Measurements from ENCODE around the gene FAM98B. TPM values are rescaled to one million over a fixed set of nuclear protein-coding genes. Genes with fewer than 3 reads are reported as not detected.

The FAM98B gene
- total RNA-seq, 3 donors from 2014 or later (not counting 1 experiment from before 2014, with no cell fraction given) = 27.5 to 34.0 (median 29.0) TPM

GRCh38 chr15:38470816-38471215 is 16.9 kb downstream of the FAM98B start:
- no peak overlapping the region for H3K4me3 Mint-ChIP-seq
- no CpG with 5 or more reads among the region's 1 CpG for WGBS (ENCODE audit: insufficient coverage)
- H3K36me3 Mint-ChIP-seq = no peaks in the 10 kb centered on the region
- DNase-seq = no peak
- H3K27ac ChIP-seq (ENCODE audit: low read length) = no peak overlapping the region
- H3K4me1 ChIP-seq (ENCODE audit: control insufficient read depth, insufficient read depth, low read length) = no peaks in the 10 kb centered on the region
- H3K4me3 ChIP-seq (ENCODE audit: low read length) = no peak overlapping the region
- no peaks in the 10 kb centered on the region for H3K9me3 Mint-ChIP-seq
- no peaks in the 10 kb centered on the region for H3K27me3 ChIP-seq (ENCODE audit: control insufficient read depth, insufficient read depth, low read length)
- no peaks in the 10 kb centered on the region for H3K27me3 Mint-ChIP-seq (ENCODE audit: low read depth in 2 of 2)
- H3K27ac Mint-ChIP-seq = no peak overlapping the region
- H3K4me1 Mint-ChIP-seq = peaks cover 5 to 7% of the 10 kb centered on the region in 2 donors
- TF ChIP-seq CTCF (IDR thresholded peaks at IDR 0.05) = no peak
- no peaks in the 10 kb centered on the region for H3K9me3 ChIP-seq (ENCODE audit: control insufficient read depth, insufficient read depth, low read length)
- H3K36me3 ChIP-seq (ENCODE audit: control insufficient read depth, insufficient read depth, low read length) = peaks cover 36% of the 10 kb centered on the region
- intact Hi-C loops (cut with micrococcal nuclease) = loop anchor here (10.0 kb wide), 3 partner anchors 54 to 1114 kb away; partner anchors contain the start of genes RASGRP1 and THBS1
- no peak for ATAC-seq

GRCh38 chr15:38471974-38472373 is 18.0 kb downstream of the FAM98B start:
- no peak for DNase-seq
- TF ChIP-seq CTCF (IDR thresholded peaks at IDR 0.05) = no peak
- intact Hi-C loops (cut with micrococcal nuclease) = loop anchor here (10.0 kb wide), 3 partner anchors 53 to 1113 kb away; partner anchors contain the start of genes RASGRP1 and THBS1
- Histone ChIP-seq H3K4me3 (ENCODE audit: low read length) (no peak overlapping the region), H3K36me3 (ENCODE audit: control insufficient read depth, insufficient read depth, low read length) (peaks cover 39% of the 10 kb centered on the region), H3K27me3 (ENCODE audit: control insufficient read depth, insufficient read depth, low read length) (no peaks in the 10 kb centered on the region), H3K9me3 (ENCODE audit: control insufficient read depth, insufficient read depth, low read length) (no peaks in the 10 kb centered on the region), H3K27ac (ENCODE audit: low read length) (no peak overlapping the region), H3K4me1 (ENCODE audit: control insufficient read depth, insufficient read depth, low read length) (no peaks in the 10 kb centered on the region)
- WGBS (ENCODE audit: insufficient coverage) = no CpG with 5 or more reads among the region's 2 CpGs
- Mint-ChIP-seq H3K4me3 (no peak overlapping the region), H3K27me3 (ENCODE audit: low read depth in 2 of 2) (no peaks in the 10 kb centered on the region), H3K4me1 (peaks cover 5 to 7% of the 10 kb centered on the region in 2 donors), H3K9me3 (no peaks in the 10 kb centered on the region), H3K27ac (no peak overlapping the region), H3K36me3 (no peaks in the 10 kb centered on the region)
- no peak for ATAC-seq

- Histone ChIP-seq H3K36me3 (ENCODE audit: control insufficient read depth, insufficient read depth, low read length) (peaks cover 33% of the 10 kb centered on the region), H3K27me3 (ENCODE audit: control insufficient read depth, insufficient read depth, low read length) (no peaks in the 10 kb centered on the region), H3K27ac (ENCODE audit: low read length) (no peak overlapping the region), H3K4me3 (ENCODE audit: low read length) (no peak overlapping the region), H3K4me1 (ENCODE audit: control insufficient read depth, insufficient read depth, low read length) (no peaks in the 10 kb centered on the region), H3K9me3 (ENCODE audit: control insufficient read depth, insufficient read depth, low read length) (no peaks in the 10 kb centered on the region)
- Mint-ChIP-seq H3K4me1 (peaks cover 5 to 7% of the 10 kb centered on the region in 2 donors), H3K36me3 (no peaks in the 10 kb centered on the region), H3K27ac (peak overlapping the region; percentile 64 to 71), H3K9me3 (no peaks in the 10 kb centered on the region), H3K4me3 (peak overlapping the region; percentile 14), H3K27me3 (ENCODE audit: low read depth in 2 of 2) (no peaks in the 10 kb centered on the region)
- intact Hi-C loops (cut with micrococcal nuclease) = loop anchor here (1.0 to 10.0 kb wide), 6 partner anchors 51 to 1111 kb away; partner anchors contain the start of genes RASGRP1 and THBS1
- DNase-seq (peak in 1 of 2 donors; percentile 85), ATAC-seq (peak; percentile 93 to 100 (median 99))
- 66% methylated on average over 4 of the region's 4 CpGs for WGBS (ENCODE audit: insufficient coverage)
- TF ChIP-seq CTCF (IDR thresholded peaks at IDR 0.05) = peak; percentile 83
Observed at GRCh38 chr15:38474155-38474757, 20.3 kb downstream of the FAM98B start.

Data from natural killer cell (primary cell).